Neuronal stem cell (in vitro differentiated cells): Measurements from ENCODE around the gene TF.

ENCODE experiments used
- DNase-seq: peaks from one replicate; pipeline ENCODE4 v3.0.0-alpha.2; 2013; ENCODE audit warnings: low spot score
- H2AFZ ChIP-seq: one replicate; pipeline ENCODE4 v1.6.1; 2013; ENCODE audit warnings: mild to moderate bottlenecking, low read length, inconsistent platforms
- H2AK5ac ChIP-seq: 2 replicates; pipeline ENCODE4 v1.6.1; 2013; ENCODE audit warnings: low read depth, mild to moderate bottlenecking, inconsistent platforms, low read length, moderate library complexity, mixed read lengths
- H2BK120ac ChIP-seq: 2 replicates; pipeline ENCODE4 v1.6.1; 2013; ENCODE audit warnings: low read depth, mild to moderate bottlenecking, inconsistent platforms, low read length, moderate library complexity, mixed read lengths
- H2BK12ac ChIP-seq: one replicate; pipeline ENCODE4 v1.6.1; 2013; ENCODE audit warnings: low read length, inconsistent platforms
- H2BK15ac ChIP-seq: 2 replicates; pipeline ENCODE4 v1.6.1; 2013; ENCODE audit warnings: mild to moderate bottlenecking, low read length, inconsistent platforms, mixed read lengths
- H2BK5ac ChIP-seq: one replicate; pipeline ENCODE4 v1.6.1; 2013; ENCODE audit warnings: inconsistent platforms, mild to moderate bottlenecking, low read length, moderate library complexity
- H3K14ac ChIP-seq: one replicate; pipeline ENCODE4 v1.6.1; 2013; ENCODE audit warnings: low read length, inconsistent platforms
- H3K18ac ChIP-seq: 2 replicates; pipeline ENCODE4 v1.6.1; 2013; ENCODE audit warnings: low read length, inconsistent platforms
- H3K23ac ChIP-seq: 2 replicates; pipeline ENCODE4 v1.6.1; 2013; ENCODE audit warnings: low read depth, mild to moderate bottlenecking, mixed read lengths, low read length, inconsistent platforms; ENCODE audit not compliant: poor library complexity
- H3K27ac ChIP-seq: replicated peaks from 3 replicates; pipeline ENCODE4 v1.5.1; 2013; ENCODE audit warnings: low read length, inconsistent platforms
- H3K27me3 ChIP-seq, 3 experiments: 2 replicates each; pipeline ENCODE4 v1.6.1; 2013; ENCODE audit warnings: low read length in 3 of 3, mild to moderate bottlenecking in 2 of 3, inconsistent platforms in 1 of 3, low read depth in 1 of 3, mixed read lengths in 1 of 3, moderate library complexity in 1 of 3; ENCODE audit not compliant: control insufficient read depth in 3 of 3, insufficient read depth in 3 of 3
- H3K36me3 ChIP-seq, 2 donors: replicated peaks in 1 of 2; 2 replicates each; pipeline ENCODE4 v1.6.1; 2013; ENCODE audit warnings: low read length in 2 of 2; ENCODE audit not compliant: control insufficient read depth in 2 of 2, insufficient read depth in 2 of 2
- H3K4ac ChIP-seq: 2 replicates; pipeline ENCODE4 v1.6.1; 2013; ENCODE audit warnings: inconsistent platforms, mild to moderate bottlenecking, low read length, moderate library complexity
- H3K4me1 ChIP-seq, 2 donors: 1 replicate in 1 of 2; 2 replicates in 1 of 2; pipeline ENCODE4 v1.6.1; 2013; ENCODE audit warnings: low read length in 2 of 2, low read depth in 1 of 2; ENCODE audit not compliant: control insufficient read depth in 2 of 2, insufficient read depth in 1 of 2
- H3K4me2 ChIP-seq: one replicate; pipeline ENCODE4 v1.6.1; 2013; ENCODE audit warnings: mild to moderate bottlenecking, low read length, inconsistent platforms; ENCODE audit not compliant: insufficient read depth, poor library complexity, severe bottlenecking
- H3K4me3 ChIP-seq, 2 donors: 2 replicates each; pipeline ENCODE4 v1.5.1; 2013; ENCODE audit warnings: low read length in 2 of 2, mild to moderate bottlenecking in 2 of 2, inconsistent platforms in 1 of 2, moderate library complexity in 1 of 2
- H3K79me1 ChIP-seq: one replicate; pipeline ENCODE4 v1.6.1; 2013; ENCODE audit warnings: low read depth, mild to moderate bottlenecking, inconsistent platforms, low read length, moderate library complexity
- H3K9ac ChIP-seq: one replicate; pipeline ENCODE4 v1.6.1; 2013; ENCODE audit warnings: mild to moderate bottlenecking, low read depth, low read length, inconsistent platforms; ENCODE audit not compliant: poor library complexity
- H3K9me3 ChIP-seq, 2 donors: replicated peaks in 1 of 2; 2 replicates each; pipeline versions ENCODE3 to v1.6.1; 2013; ENCODE audit warnings: low read length in 2 of 2, mild to moderate bottlenecking in 2 of 2, inconsistent platforms in 1 of 2, low read depth in 1 of 2, mixed read lengths in 1 of 2, moderate library complexity in 1 of 2; ENCODE audit not compliant: control insufficient read depth in 2 of 2, insufficient read depth in 1 of 2
- H4K8ac ChIP-seq: one replicate; pipeline ENCODE4 v1.6.1; 2013; ENCODE audit warnings: low read depth, mild to moderate bottlenecking, inconsistent platforms, low read length, moderate library complexity
- H4K91ac ChIP-seq: one replicate; pipeline ENCODE4 v1.6.1; 2013; ENCODE audit warnings: low read length, low read depth, mild to moderate bottlenecking, inconsistent platforms; ENCODE audit not compliant: poor library complexity
- WGBS, 2 donors: extraction: QIAGEN DNeasy Blood & Tissue Kit; methylation state at CpG; one replicate each; pipeline ENCODE4 v1.1.7; 2013; ENCODE audit warnings: missing lambda C conversion rate in 2 of 2, mixed read lengths in 1 of 2; ENCODE audit not compliant: insufficient read length in 2 of 2, insufficient replicate concordance in 1 of 2; ENCODE audit errors: extremely low coverage in 2 of 2; 5-methylcytosine and 5-hydroxymethylcytosine counted together

Gene TF

DNA sequence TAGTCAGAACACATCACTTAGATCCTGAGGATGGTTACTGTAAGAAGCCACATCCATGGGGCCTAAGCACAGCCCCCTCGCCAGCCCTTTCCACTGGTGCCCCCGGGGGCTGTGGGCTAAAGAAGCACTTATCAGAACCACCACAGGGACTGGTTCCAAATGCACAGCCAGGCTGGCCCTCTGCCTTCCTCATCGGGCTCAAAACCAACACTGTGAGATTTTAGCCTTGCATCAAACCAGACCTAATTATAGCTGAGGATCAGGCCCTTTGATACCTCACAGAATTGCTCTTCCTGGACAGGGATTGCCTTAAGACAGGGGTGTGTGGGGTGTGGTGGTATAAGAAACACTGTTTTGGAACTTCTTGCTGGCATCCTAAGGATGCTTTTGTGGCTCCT, 83.1 kb downstream of the TF start:
- Histone ChIP-seq H3K18ac (no peak overlapping the region), H3K14ac (no peak overlapping the region), H4K91ac (no peak overlapping the region), H2AK5ac (no peak overlapping the region), H3K27ac (no peak overlapping the region), H3K4me3 (no peak overlapping the region), H2AFZ (no peak overlapping the region), H2BK12ac (no peak overlapping the region), H3K79me1 (no peaks in the 10 kb centered on the region), H4K8ac (no peak overlapping the region), H3K23ac (no peak overlapping the region), H3K36me3 (peaks cover under 1 to 12% of the 10 kb centered on the region in 2 donors), H3K9ac (no peak overlapping the region), H3K4me2 (no peak overlapping the region), H3K4ac (no peak overlapping the region), H3K9me3 (no peaks in the 10 kb centered on the region), H2BK120ac (no peak overlapping the region), H2BK15ac (no peak overlapping the region), H2BK5ac (no peak overlapping the region), H3K4me1 (no peaks in the 10 kb centered on the region), H3K27me3 (peaks cover 0 to 15% (median 0%) of the 10 kb centered on the region in 3 experiments)
- WGBS, 2 donors, result no CpG with 5 or more reads among the region's 3 CpGs
- DNase-seq, result no peak

GRCh38 chr3:133830071-133830470, 83.9 kb downstream of the TF start:
- H2AFZ ChIP-seq, result no peak overlapping the region
- H2BK12ac ChIP-seq, result no peak overlapping the region
- no peak overlapping the region for H2BK120ac ChIP-seq
- peaks cover 0 to 16% (median 0%) of the 10 kb centered on the region in 3 experiments for H3K27me3 ChIP-seq
- no peak overlapping the region for H3K4me2 ChIP-seq
- no peak overlapping the region for H2AK5ac ChIP-seq
- no peaks in the 10 kb centered on the region for H3K79me1 ChIP-seq
- no peak overlapping the region for H4K8ac ChIP-seq
- no peak overlapping the region for H3K4ac ChIP-seq
- H3K36me3 ChIP-seq, result peaks cover 0 to 12% of the 10 kb centered on the region in 2 donors
- no peak overlapping the region for H3K27ac ChIP-seq
- no peak overlapping the region for H2BK15ac ChIP-seq
- no peaks in the 10 kb centered on the region for H3K4me1 ChIP-seq
- no peak overlapping the region for H3K23ac ChIP-seq
- H3K9ac ChIP-seq, result no peak overlapping the region
- WGBS, 2 donors, result no CpG with 5 or more reads among the region's 3 CpGs
- no peak for DNase-seq
- H4K91ac ChIP-seq, result no peak overlapping the region
- no peak overlapping the region for H3K18ac ChIP-seq
- peaks cover 0 to under 1% of the 10 kb centered on the region in 2 donors for H3K9me3 ChIP-seq
- no peak overlapping the region for H3K4me3 ChIP-seq
- no peak overlapping the region for H2BK5ac ChIP-seq
- no peak overlapping the region for H3K14ac ChIP-seq

GRCh38 chr3:133831966-133832801, 86.0 kb downstream of the TF start:
- Histone ChIP-seq H4K91ac (no peak overlapping the region), H2AFZ (no peak overlapping the region), H3K4me1 (no peaks in the 10 kb centered on the region), H3K27me3 (peaks cover 0 to 20% (median 0%) of the 10 kb centered on the region in 3 experiments), H3K36me3 (peaks cover 0 to 12% of the 10 kb centered on the region in 2 donors), H2BK120ac (no peak overlapping the region), H2AK5ac (no peak overlapping the region), H3K27ac (no peak overlapping the region), H2BK12ac (no peak overlapping the region), H3K4ac (no peak overlapping the region), H3K18ac (no peak overlapping the region), H2BK15ac (no peak overlapping the region), H3K9me3 (peaks cover 0 to 2% of the 10 kb centered on the region in 2 donors), H3K4me2 (no peak overlapping the region), H3K23ac (no peak overlapping the region), H2BK5ac (no peak overlapping the region), H3K14ac (no peak overlapping the region), H3K4me3 (no peak overlapping the region), H3K9ac (no peak overlapping the region), H4K8ac (no peak overlapping the region), H3K79me1 (no peaks in the 10 kb centered on the region)
- no peak for DNase-seq
- no CpG with 5 or more reads among the region's 13 CpGs for WGBS, 2 donors

- no peak overlapping the region for H3K4me3 ChIP-seq
- H4K8ac ChIP-seq, result no peak overlapping the region
- no peak overlapping the region for H3K18ac ChIP-seq
- no peaks in the 10 kb centered on the region for H3K79me1 ChIP-seq
- no peak overlapping the region for H3K14ac ChIP-seq
- WGBS, 2 donors, result no CpG with 5 or more reads among the region's 10 CpGs
- no peak overlapping the region for H3K9ac ChIP-seq
- no peak overlapping the region for H3K27ac ChIP-seq
- H3K4me2 ChIP-seq, result no peak overlapping the region
- no peak overlapping the region for H2BK5ac ChIP-seq
- H2BK15ac ChIP-seq, result no peak overlapping the region
- peaks cover 0 to 12% of the 10 kb centered on the region in 2 donors for H3K36me3 ChIP-seq
- H3K9me3 ChIP-seq, result peaks cover 0 to 2% of the 10 kb centered on the region in 2 donors
- no peaks in the 10 kb centered on the region for H3K4me1 ChIP-seq
- no peak overlapping the region for H2AK5ac ChIP-seq
- H3K27me3 ChIP-seq, result peaks cover 0 to 24% (median 0%) of the 10 kb centered on the region in 3 experiments
- H2AFZ ChIP-seq, result no peak overlapping the region
- H2BK120ac ChIP-seq, result no peak overlapping the region
- no peak overlapping the region for H4K91ac ChIP-seq
- H3K4ac ChIP-seq, result no peak overlapping the region
- no peak overlapping the region for H2BK12ac ChIP-seq
- H3K23ac ChIP-seq, result no peak overlapping the region
- no peak for DNase-seq
Measured at GRCh38 chr3:133832802-133833144, 86.6 kb downstream of the TF start.
